ENCODE results near the gene GNPDA2. TPM values are rescaled to one million over a fixed set of nuclear protein-coding genes. Genes with fewer than 3 reads are reported as not detected.

GNPDA2 gene
- total and polyA plus RNA-seq, 9 of the 15 experiments (the other 6 are each of a cell fraction or from before 2014, with no cell fraction given): 10.6 to 20.4 (median 13.0) TPM

- TF ChIP-seq MNT (conservative IDR thresholded peaks at IDR 0.05): peak in 1 of 2 experiments; percentile 26; a peak in 1 of 4 replicates
- no peak for TF ChIP-seq ZNF76 (CRISPR knock-in tag; IDR thresholded peaks at IDR 0.05; ENCODE audit: borderline replicate concordance)
- TF ChIP-seq MYBL2 (IDR thresholded peaks at IDR 0.05; ENCODE audit: low read depth): no peak
- TF ChIP-seq MYBL2 (CRISPR knock-in tag; IDR thresholded peaks at IDR 0.05; ENCODE audit: borderline replicate concordance): no peak
- no peak for TF ChIP-seq PHTF2 (CRISPR knock-in tag; IDR thresholded peaks at IDR 0.05)
- no peak for TF ChIP-seq ZNF609 (CRISPR knock-in tag; IDR thresholded peaks at IDR 0.05; ENCODE audit: borderline replicate concordance)
- TF ChIP-seq ZNF766 (CRISPR knock-in tag; conservative IDR thresholded peaks at IDR 0.05): no peak
- no peak for TF ChIP-seq KAT8 (IDR thresholded peaks at IDR 0.05; ENCODE audit: low read depth)
- no peak for TF ChIP-seq ZNF140 (CRISPR knock-in tag; IDR thresholded peaks at IDR 0.05)
- no peak for TF ChIP-seq HDAC6 (IDR thresholded peaks at IDR 0.05; ENCODE audit: low read depth, low read length)
- TF ChIP-seq, protein P1, sequence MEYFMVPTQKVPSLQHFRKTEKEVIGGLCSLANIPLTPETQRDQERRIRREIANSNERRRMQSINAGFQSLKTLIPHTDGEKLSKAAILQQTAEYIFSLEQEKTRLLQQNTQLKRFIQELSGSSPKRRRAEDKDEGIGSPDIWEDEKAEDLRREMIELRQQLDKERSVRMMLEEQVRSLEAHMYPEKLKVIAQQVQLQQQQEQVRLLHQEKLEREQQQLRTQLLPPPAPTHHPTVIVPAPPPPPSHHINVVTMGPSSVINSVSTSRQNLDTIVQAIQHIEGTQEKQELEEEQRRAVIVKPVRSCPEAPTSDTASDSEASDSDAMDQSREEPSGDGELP (CRISPR knock-in tag; IDR thresholded peaks at IDR 0.05; ENCODE audit: borderline replicate concordance): peak; percentile 96
- no peak for TF ChIP-seq HBP1 (CRISPR knock-in tag; IDR thresholded peaks at IDR 0.05)
- no peak for TF ChIP-seq ZC3H4 (CRISPR knock-in tag; IDR thresholded peaks at IDR 0.05; ENCODE audit: borderline replicate concordance)
- TF ChIP-seq ARNT (IDR thresholded peaks at IDR 0.05): no peak
- TF ChIP-seq MYC (IDR thresholded peaks at IDR 0.05; ENCODE audit: low read depth, low read length): peak; percentile 74
- peak; percentile 41; the same call in 1 of the 2 replicates for TF ChIP-seq MYC (CRISPR knock-in tag; IDR thresholded peaks at IDR 0.05; ENCODE audit: borderline replicate concordance, low read depth)
Measured at GRCh38 chr4:44726038-44726871, at the start of gene GNPDA2 (continued).

Data from K562 (cell line).